Endometrial microvascular endothelial cells (primary cell): ENCODE measurements around the gene SMIM35. TPM values are rescaled to one million over a fixed set of nuclear protein-coding genes. Genes with fewer than 3 reads are reported as not detected.

ENCODE experiments used
- in situ Hi-C: cut with HindIII; loops from 2 replicates; pipeline ENCODE4 v1.10.0; 2017; ENCODE audit warnings: low sequenced_read_pairs, low pct_unique_long_range_greater_than_20kb; ENCODE audit errors: inconsistent ontology term
- total RNA-seq: library from RNA; depleted of rRNA; stranded (reverse); fragments of >200 nt; gene quantifications from one replicate; pipeline ENCODE4 v1.2.3, GENCODE V29; 2015; ENCODE audit errors: inconsistent ontology term

The SMIM35 gene
- total RNA-seq, 1 donor from 2014 or later = not detected

DNA sequence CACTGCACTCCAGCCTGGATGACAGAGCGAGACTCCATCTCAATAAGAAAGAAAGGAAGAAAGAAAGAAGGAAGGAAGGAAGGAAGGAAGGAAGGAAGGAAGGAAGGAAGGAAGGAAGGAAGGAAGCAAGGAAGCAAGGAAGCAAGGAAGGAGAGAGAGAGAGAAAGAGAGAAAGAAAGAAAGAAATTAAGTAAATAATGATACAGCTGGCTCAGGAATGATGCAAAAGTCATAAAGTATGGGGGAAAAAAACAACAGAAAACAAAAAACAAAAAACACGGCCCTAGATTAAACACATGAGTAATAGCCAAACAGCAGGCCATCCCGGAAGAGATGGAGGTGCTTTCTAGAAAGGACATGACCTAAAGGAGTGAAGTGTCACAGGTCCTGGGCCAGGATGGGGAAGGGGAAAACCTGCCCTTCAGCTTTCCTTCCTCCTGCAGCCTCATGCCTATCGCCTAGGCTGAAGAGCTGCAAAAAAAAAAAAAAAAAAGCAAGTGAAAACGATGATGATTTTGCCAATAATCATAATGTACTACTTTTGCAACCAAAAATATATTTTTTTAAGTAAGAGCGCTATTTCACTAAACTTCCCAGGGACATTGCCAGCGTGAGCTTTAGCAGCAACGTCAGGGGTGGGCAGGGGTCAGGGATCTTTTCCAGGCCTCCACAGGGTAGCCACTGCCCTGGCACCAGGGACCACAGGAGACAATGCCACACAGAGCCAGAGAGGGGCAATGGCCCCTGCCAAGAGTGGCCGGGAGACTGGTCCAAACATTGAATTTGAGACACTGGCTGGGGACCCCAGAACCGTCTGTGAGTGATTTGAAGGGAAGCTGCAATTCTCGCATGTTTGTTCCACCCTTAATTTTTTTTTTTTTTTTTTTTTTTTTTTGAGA lies 38.0 kb downstream of the SMIM35 start:
- in situ Hi-C loops = no loop called here

- in situ Hi-C loops = no loop called here
These were observed 39.0 kb downstream of the SMIM35 start for GRCh38 chr11:118047749-118048148.

DNA sequence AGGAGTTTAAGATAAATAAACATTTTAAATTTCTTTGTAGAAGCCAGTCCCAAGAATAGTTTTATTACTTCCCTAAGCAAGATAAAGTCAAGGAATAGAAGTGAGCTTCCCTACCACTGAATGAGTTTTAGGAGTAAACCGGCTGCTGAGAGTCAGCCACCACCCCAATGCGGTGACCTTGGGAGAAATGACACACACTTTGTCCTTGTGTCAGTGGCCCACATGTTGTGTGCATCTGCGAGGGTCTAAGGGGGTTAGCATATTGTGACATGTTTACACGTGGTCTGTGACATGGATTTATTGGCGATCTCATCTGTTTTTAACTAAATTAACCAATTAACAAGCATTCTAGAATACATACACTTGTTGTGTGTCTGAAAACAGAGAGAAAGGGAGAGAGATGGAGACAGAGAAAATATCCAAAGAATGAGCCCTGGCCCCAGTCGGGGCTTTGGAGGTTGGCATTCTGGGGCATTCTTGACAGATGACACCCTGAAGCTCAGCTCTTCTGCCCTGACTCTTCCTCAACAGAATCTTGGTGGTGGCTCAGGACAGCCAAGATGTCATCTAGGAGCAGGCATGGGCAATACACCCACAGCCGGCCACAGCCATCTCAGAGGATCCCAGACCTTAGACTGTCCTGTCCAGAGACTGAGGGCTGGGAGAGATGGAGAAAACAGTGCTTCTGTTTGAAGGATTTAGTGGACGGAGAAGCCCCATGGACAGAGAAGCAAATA lies 39.6 kb downstream of the SMIM35 start:
- in situ Hi-C loops = no loop called here

DNA sequence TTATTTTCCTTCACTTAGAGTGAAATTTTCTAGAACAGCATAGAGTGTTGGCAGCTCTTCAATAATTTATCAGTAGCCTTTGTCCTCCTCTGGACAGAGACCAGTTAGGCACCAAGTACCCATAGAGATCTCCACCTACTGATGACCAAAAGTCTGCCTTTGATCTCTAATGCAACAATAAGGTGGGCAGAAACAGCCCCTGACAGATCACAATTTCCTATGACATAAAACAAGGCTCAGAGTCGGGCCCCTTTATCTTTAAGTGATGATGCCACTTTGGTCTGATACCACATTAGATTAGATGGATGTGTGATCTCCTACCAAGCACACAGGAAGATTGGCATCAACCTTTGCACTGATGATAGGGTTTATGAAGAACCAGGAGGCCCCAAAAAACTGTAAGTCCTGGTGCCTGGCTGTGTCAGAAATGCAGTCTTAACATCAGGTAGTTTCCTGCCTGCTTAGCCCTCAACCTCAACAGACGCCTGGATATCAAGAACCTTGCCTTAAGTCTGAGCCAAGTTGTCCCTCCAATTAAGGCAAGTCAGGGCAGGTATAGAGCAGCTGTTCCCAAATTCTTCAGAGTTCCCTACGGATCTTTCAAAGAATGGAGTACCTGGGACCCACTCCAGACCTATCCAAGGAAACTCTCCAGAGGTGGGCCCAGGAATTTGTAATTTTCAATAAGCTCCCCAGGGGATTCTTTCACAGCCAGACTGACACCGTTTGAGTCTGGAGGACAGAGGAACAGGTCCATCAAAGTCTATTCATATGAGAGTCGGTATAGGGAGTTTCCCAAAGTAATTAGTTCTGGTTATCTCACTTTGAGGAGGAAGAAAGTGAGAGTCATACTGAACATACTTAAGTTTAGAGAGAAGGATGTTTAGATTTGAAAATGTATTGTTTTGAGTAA lies 40.5 kb downstream of the SMIM35 start:
- in situ Hi-C loops = no loop called here

DNA sequence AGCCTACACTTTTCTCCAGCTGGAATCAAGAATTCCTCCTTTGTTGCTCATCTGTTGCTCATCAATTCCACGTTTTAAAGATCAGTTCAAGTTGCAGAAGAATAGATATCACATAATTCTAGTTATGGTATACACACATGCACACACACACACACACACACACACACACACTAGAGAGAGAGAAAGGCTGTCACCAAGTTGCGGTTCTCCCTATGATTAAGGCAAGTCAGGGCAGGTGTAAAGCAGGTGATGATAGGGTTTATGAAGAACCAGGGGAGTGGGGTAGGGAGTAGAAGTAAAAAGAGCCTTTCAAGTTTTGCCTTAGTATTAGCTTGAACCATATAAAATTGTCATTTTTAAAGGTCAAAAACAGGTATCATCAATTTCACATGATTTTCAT lies 41.6 kb downstream of the SMIM35 start:
- in situ Hi-C loops = no loop called here

GRCh38 chr11:118042796-118043195 lies 44.0 kb downstream of the SMIM35 start:
- in situ Hi-C loops = no loop called here

GRCh38 chr11:118042141-118042540 lies 44.6 kb downstream of the SMIM35 start:
- in situ Hi-C loops = no loop called here

DNA sequence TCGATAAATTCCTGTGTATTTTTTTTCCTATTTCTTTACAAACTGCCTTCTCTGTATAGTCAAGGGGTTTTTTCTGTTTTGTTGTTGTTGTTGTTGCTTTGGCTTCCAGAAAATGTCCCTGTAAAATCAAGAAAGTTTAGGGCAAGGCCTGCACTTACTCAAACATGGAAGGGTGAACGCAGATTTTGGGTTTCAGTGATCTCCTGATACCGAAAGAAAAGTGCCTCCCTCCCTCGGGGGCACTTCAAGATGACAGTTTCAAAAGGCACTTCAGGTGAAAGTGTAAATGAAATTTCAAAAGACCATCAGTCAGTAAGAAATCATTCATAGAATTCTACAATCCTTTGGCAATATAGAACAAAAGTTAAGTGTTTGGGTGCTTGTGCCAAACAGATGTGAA lies 53.3 kb downstream of the SMIM35 start:
- in situ Hi-C loops = no loop called here

GRCh38 chr11:118028626-118029025 lies 58.1 kb downstream of the SMIM35 start:
- in situ Hi-C loops = no loop called here

GRCh38 chr11:118027694-118028093 lies 59.1 kb downstream of the SMIM35 start:
- in situ Hi-C loops = no loop called here

DNA sequence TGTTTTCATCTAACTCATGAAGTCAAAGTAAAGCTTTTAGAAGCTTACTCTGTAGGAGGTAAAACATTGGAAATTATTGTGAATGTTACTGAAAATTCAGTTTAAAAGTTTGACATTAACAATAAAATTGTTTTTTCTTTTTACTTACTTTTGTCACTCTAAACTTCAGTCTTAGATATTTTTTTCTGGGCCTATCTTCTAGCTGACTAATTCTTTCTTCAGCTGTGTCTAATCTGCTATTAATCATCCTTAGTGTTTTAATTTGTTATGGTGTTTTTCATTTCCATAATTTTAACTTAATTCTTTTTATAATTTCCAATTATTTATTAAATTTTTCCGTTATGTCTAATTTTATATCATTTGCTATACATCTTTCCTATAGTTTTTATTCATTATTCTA lies 65.6 kb downstream of the SMIM35 start:
- in situ Hi-C loops = no loop called here

- in situ Hi-C loops = no loop called here
These were observed 68.4 kb downstream of the SMIM35 start for GRCh38 chr11:118018401-118018800.

DNA sequence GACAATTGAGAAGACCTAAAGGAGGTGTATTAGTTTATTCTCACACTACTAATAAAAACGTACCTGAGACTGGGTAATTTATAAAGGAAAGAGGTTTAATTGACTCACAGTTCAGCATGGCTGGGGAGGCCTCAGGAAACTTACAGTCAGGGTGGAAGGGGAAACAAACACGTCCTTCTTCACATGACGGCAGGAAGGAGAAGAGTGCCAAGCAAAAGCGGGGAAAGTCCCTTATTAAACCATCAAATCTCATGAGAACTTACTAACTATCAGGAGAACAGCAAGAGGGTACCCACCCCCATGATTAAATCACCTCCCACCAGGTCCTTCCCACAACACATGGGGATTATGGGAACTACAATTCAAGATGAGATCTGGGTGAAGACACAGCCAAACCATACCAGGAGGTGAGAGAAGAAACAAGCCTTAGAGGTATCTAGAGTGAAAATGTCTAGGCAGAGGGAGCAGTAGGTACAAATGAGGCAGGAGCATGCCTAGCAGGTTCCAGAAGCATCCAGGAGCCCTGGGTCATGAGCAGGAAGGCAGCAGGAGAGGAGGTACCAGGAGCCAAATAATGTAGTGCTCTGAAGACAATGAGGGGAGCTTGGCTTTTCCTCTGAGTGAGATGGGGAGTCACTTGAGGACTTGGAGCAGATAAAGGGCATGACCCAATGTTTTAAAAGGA lies 69.0 kb downstream of the SMIM35 start:
- in situ Hi-C loops = no loop called here

DNA sequence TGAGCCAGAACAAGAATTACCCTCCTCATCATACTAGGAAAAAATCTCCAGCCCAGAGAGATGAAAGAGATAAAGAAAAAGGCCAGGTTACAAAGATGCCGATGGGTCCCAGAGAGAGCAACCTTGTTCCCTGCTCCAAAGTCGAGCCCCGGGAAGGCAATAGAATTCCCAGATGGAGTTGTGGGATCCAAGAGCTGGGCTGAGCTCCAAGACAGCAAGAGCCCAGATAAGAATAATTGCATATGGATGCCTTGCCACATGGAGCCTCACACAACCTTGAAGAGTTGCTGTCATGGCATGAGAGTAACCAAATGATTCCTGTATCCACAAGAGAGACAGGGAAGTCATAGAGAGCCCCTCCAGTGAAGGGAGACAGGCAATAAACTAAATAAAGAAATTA lies 69.7 kb downstream of the SMIM35 start:
- in situ Hi-C loops = no loop called here

DNA sequence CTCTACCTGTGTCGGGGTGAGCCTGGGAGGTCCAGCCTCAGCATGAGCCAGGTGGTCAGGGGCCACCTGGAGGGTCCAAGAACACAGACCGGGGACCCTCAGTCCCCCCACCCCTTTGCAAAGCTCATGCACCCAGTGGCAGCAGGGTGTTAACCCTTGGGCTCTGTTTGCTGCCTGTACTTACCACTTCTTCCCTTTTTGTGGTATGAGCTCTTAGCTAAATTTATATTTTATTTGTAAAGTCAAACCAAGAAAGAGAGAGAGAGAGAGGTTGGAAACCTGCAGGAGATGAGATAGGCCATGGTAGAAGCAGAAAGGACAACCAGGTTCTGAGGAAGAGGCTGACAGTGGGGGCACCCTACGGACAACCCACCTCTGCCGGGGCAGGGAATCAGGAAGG lies 70.7 kb downstream of the SMIM35 start:
- in situ Hi-C loops = no loop called here

- in situ Hi-C loops = no loop called here
These were observed 71.3 kb downstream of the SMIM35 start for GRCh38 chr11:118015385-118015841.

- in situ Hi-C loops = no loop called here
These were observed 72.7 kb downstream of the SMIM35 start for GRCh38 chr11:118014022-118014421.

GRCh38 chr11:118012083-118012669 lies 74.6 kb downstream of the SMIM35 start:
- in situ Hi-C loops = no loop called here
